ENCODE data around the gene TPRX2. TPM values are rescaled to one million over a fixed set of nuclear protein-coding genes. Genes with fewer than 3 reads are reported as not detected.
A peak's percentile ranks its signal among the peaks of the same experiment; 100 is the strongest.
"Not testable (repeated sequence)": the region's sequence is repeated elsewhere in the genome, so short reads cannot be mapped to it uniquely, and the experiment has no call there.

TPRX2 gene
- total and polyA plus RNA-seq, 10 of the 15 experiments (the other 5 are each of a cell fraction or from before 2014, with no cell fraction given): not detected

DNA sequence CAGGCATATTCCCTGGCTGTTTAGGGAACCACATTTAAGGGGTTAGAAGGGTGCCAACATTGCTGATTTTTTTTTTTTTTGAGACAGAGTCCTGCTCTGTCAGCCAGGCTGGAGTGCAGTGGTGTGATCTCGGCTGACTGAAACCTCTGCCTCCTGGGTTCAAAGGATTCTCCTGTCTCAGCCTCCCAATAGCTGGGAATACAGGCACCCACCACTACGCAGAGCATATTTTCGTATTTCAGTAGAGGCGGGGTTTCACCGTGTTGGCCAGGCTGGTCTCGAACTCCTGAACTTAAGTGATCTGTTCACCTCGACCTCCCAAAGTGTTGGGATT, 45.1 kb upstream of the TPRX2 start:
- no peaks in the 10 kb centered on the region for H3K9me3 ChIP-seq (replicated peaks; ENCODE audit: control insufficient read depth, insufficient read depth, low read length)
- ChIA-PET SMC1A (ENCODE audit: uncharacterized antibody, unreplicated experiment) (no interaction called here), RAD21 (ENCODE audit: unreplicated experiment) (interaction anchor here (1.0 kb wide), 1 partner anchor 33 kb away, joined by 4 read pairs; no protein-coding TSS in a partner anchor), POLR2A (no interaction called here), CTCF (interaction anchor here (0.6 to 2.7 kb wide), 6 partner anchors 42 to 513 kb away, joined by 3 to 7 read pairs (median 3); no protein-coding TSS in a partner anchor)
- no peaks in the 10 kb centered on the region for H3K27me3 ChIP-seq (replicated peaks in 1 of 2; ENCODE audit: control insufficient read depth in 2 of 2, insufficient read depth in 2 of 2, low read length in 1 of 2)
- H2AFZ ChIP-seq (ENCODE audit: control insufficient read depth, low read depth, low read length): no peak overlapping the region
- in situ Hi-C loops (cut with MboI) (no loop called here), intact Hi-C loops (cut with micrococcal nuclease; ENCODE audit: unreplicated experiment) (loop anchor here (5.0 kb wide), 1 partner anchor 53 kb away; no protein-coding TSS in a partner anchor)
- no peaks in the 10 kb centered on the region for H4K20me1 ChIP-seq (ENCODE audit: control insufficient read depth, insufficient read depth)
- H3K79me2 ChIP-seq (ENCODE audit: control insufficient read depth, insufficient read depth, low read length): no peaks in the 10 kb centered on the region
- TF ChIP-seq POLR2AphosphoS5 (IDR thresholded peaks at IDR 0.05; ENCODE audit: low read length) (no peak), FOXM1 (IDR thresholded peaks at IDR 0.05; ENCODE audit: low read depth, low read length) (no peak), PML (IDR thresholded peaks at IDR 0.05; ENCODE audit: low read length) (no peak), BMI1 (IDR thresholded peaks at IDR 0.05; ENCODE audit: borderline replicate concordance) (no peak), BCL11A (IDR thresholded peaks at IDR 0.05; ENCODE audit: low read depth, low read length) (no peak), NFIC (IDR thresholded peaks at IDR 0.05; ENCODE audit: low read depth, low read length) (no peak), MTA2 (IDR thresholded peaks at IDR 0.05; ENCODE audit: low read depth) (no peak), CBX3 (IDR thresholded peaks at IDR 0.05; ENCODE audit: borderline replicate concordance, low read depth) (no peak), ZNF274 (IDR thresholded peaks at IDR 0.05; ENCODE audit: insufficient read depth, insufficient read length) (no peak), RB1 (IDR thresholded peaks at IDR 0.05; ENCODE audit: borderline replicate concordance) (no peak), EP300 (IDR thresholded peaks at IDR 0.05; ENCODE audit: borderline replicate concordance in 1 of 2, control insufficient read depth in 1 of 2, low read depth in 2 of 2, low read length in 2 of 2) (no peak)
- TF ChIP-seq, protein P1, sequence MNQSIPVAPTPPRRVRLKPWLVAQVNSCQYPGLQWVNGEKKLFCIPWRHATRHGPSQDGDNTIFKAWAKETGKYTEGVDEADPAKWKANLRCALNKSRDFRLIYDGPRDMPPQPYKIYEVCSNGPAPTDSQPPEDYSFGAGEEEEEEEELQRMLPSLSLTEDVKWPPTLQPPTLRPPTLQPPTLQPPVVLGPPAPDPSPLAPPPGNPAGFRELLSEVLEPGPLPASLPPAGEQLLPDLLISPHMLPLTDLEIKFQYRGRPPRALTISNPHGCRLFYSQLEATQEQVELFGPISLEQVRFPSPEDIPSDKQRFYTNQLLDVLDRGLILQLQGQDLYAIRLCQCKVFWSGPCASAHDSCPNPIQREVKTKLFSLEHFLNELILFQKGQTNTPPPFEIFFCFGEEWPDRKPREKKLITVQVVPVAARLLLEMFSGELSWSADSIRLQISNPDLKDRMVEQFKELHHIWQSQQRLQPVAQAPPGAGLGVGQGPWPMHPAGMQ (IDR thresholded peaks at IDR 0.05; ENCODE audit: borderline replicate concordance): no peak
- no peak overlapping the region for H3K9ac ChIP-seq (ENCODE audit: control insufficient read depth, insufficient read depth, low read length)
- no peaks in the 10 kb centered on the region for H3K4me1 ChIP-seq (ENCODE audit: control insufficient read depth, insufficient read depth, low read length)
- no peaks in the 10 kb centered on the region for H3K36me3 ChIP-seq (ENCODE audit: control insufficient read depth in 2 of 2, insufficient read depth in 2 of 2, low read length in 1 of 2)
- FAIRE-seq (no peak), ATAC-seq (peak; percentile 17; the same call in 2 of the 3 replicates), DNase-seq (ENCODE audit: low read depth, low spot score) (no peak)
- H3K4me2 ChIP-seq (ENCODE audit: control insufficient read depth, insufficient read depth): no peak overlapping the region
- WGBS (ENCODE audit: insufficient coverage, insufficient replicate concordance, low lambda C conversion rate, missing lambda C conversion rate): 68% methylated on average over 7 of the region's 7 CpGs
- BruUV-seq (replicated peaks): no TSS peak
- no peak overlapping the region for H3K27ac ChIP-seq (ENCODE audit: control insufficient read depth, insufficient read depth)
- H3K4me3 ChIP-seq: no peak overlapping the region

DNA sequence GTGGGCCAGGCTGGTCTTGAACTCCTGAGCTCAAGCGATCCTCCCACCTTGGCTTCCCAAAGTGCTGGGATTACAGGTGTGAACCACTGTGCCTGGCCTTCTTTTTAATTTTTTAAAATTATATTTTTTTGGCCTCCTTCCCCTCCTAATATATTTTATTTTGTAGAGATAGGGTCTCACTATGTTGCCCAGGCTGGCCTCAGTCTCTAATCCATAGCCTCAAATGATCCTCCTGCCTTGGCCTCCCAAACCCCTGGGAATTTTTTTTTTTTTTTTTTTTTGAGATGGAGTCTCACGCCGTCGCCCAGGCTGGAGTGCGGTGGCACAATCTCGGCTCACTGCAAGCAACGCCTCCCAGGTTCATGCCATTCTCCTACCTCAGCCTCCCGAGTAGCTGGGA, 42.8 kb upstream of the TPRX2 start:
- H3K27ac ChIP-seq (ENCODE audit: control insufficient read depth, insufficient read depth); H3K9ac ChIP-seq (ENCODE audit: control insufficient read depth, insufficient read depth, low read length); H3K4me2 ChIP-seq (ENCODE audit: control insufficient read depth, insufficient read depth); H3K79me2 ChIP-seq (ENCODE audit: control insufficient read depth, insufficient read depth, low read length); H3K36me3 ChIP-seq (ENCODE audit: control insufficient read depth in 2 of 2, insufficient read depth in 2 of 2, low read length in 1 of 2); RAD21 ChIA-PET (ENCODE audit: unreplicated experiment); H3K9me3 ChIP-seq (replicated peaks; ENCODE audit: control insufficient read depth, insufficient read depth, low read length); H3K4me3 ChIP-seq; POLR2A ChIA-PET; H4K20me1 ChIP-seq (ENCODE audit: control insufficient read depth, insufficient read depth); H2AFZ ChIP-seq (ENCODE audit: control insufficient read depth, low read depth, low read length); H3K4me1 ChIP-seq (ENCODE audit: control insufficient read depth, insufficient read depth, low read length); intact Hi-C loops (cut with micrococcal nuclease; ENCODE audit: unreplicated experiment); H3K27me3 ChIP-seq (replicated peaks in 1 of 2; ENCODE audit: control insufficient read depth in 2 of 2, insufficient read depth in 2 of 2, low read length in 1 of 2); SMC1A ChIA-PET (ENCODE audit: uncharacterized antibody, unreplicated experiment); BruUV-seq (replicated peaks); in situ Hi-C loops (cut with MboI); DNase-seq (ENCODE audit: low read depth, low spot score); ATAC-seq; FAIRE-seq: not testable (repeated sequence)
- CTCF ChIA-PET: interaction anchor here (0.8 to 2.7 kb wide), 3 partner anchors 25 to 50 kb away, joined by 3 to 7 read pairs (median 3); no protein-coding TSS in a partner anchor
- 69% methylated on average over 3 of the region's 8 CpGs for WGBS (ENCODE audit: insufficient coverage, insufficient replicate concordance, low lambda C conversion rate, missing lambda C conversion rate)
